DND-41 (cell line): Measurements from ENCODE around the gene NTM.

Experiments
- ATAC-seq: fragments of 200-7000 bp; cut with Tn5 transposase; 3 replicates; pipeline ENCODE4 v1.9.1; 2021; ENCODE audit warnings: low read depth; ENCODE audit not compliant: insufficient read depth
- DNase-seq: peaks from one replicate; pipeline ENCODE4 v3.0.0-alpha.2; 2020
- H2AFZ ChIP-seq: 2 replicates; pipeline ENCODE4 v1.6.0; 2012; ENCODE audit warnings: low read depth, low read length
- H3K27ac ChIP-seq: 2 replicates; pipeline ENCODE4 v1.5.1; 2012; ENCODE audit warnings: low read length, inconsistent platforms
- H3K27me3 ChIP-seq: fragments of 200-600 bp; sonication (generic); 2 replicates; pipeline ENCODE4 v1.6.0; 2012; ENCODE audit warnings: low read length, mild to moderate bottlenecking, inconsistent platforms; ENCODE audit not compliant: insufficient read depth, poor library complexity
- H3K36me3 ChIP-seq: 2 replicates; pipeline ENCODE4 v1.5.1; 2012; ENCODE audit warnings: low read length, inconsistent platforms; ENCODE audit not compliant: insufficient read depth
- H3K4me1 ChIP-seq: 2 replicates; pipeline ENCODE4 v1.5.1; 2012; ENCODE audit warnings: mild to moderate bottlenecking, low read length; ENCODE audit not compliant: insufficient read depth
- H3K4me2 ChIP-seq: 2 replicates; pipeline ENCODE4 v1.6.0; 2012; ENCODE audit warnings: mild to moderate bottlenecking, moderate library complexity, low read length, inconsistent platforms; ENCODE audit not compliant: insufficient read depth
- H3K4me3 ChIP-seq, 2 experiments: fragments of 200-600 bp in 1 of 2; shearing (Covaris generic) in 1 of 2; 2 replicates each; pipeline ENCODE4 v1.5.1; 2012 to 2016; ENCODE audit warnings: inconsistent platforms in 2 of 2, low read length in 2 of 2, mild to moderate bottlenecking in 2 of 2, low read depth in 1 of 2, moderate library complexity in 1 of 2
- H3K79me2 ChIP-seq: 2 replicates; pipeline ENCODE4 v1.6.0; 2012; ENCODE audit warnings: low read length, inconsistent platforms; ENCODE audit not compliant: insufficient read depth
- H3K9ac ChIP-seq: 2 replicates; pipeline ENCODE4 v1.6.0; 2012; ENCODE audit warnings: low read depth, mild to moderate bottlenecking, inconsistent platforms, low read length, moderate library complexity
- H3K9me3 ChIP-seq: 2 replicates; pipeline ENCODE4 v1.5.1; 2012; ENCODE audit warnings: low read length, moderate library complexity, mild to moderate bottlenecking, inconsistent platforms; ENCODE audit not compliant: insufficient read depth, severe bottlenecking
- H4K20me1 ChIP-seq: 2 replicates; pipeline ENCODE4 v1.6.0; 2012; ENCODE audit warnings: low read length; ENCODE audit not compliant: insufficient read depth
- CTCF ChIP-seq: IDR thresholded peaks from 2 replicates; pipeline ENCODE4 v1.5.1; 2012; ENCODE audit warnings: borderline replicate concordance, low read length, moderate library complexity, mild to moderate bottlenecking; ENCODE audit not compliant: poor library complexity, severe bottlenecking; ENCODE audit errors: extremely low read depth
- EZH2 ChIP-seq: IDR thresholded peaks from 3 replicates; pipeline ENCODE4 v1.6.1; 2012; ENCODE audit warnings: borderline replicate concordance, low read depth, mild to moderate bottlenecking, moderate library complexity, low read length, inconsistent platforms; ENCODE audit not compliant: severe bottlenecking

The NTM gene

GRCh38 chr11:131454490-131454889 is 84.1 kb downstream of the NTM start:
- H3K36me3 ChIP-seq: no peaks in the 10 kb centered on the region
- no peaks in the 10 kb centered on the region for H3K79me2 ChIP-seq
- no peak overlapping the region for H3K4me3 ChIP-seq
- DNase-seq (no peak), ATAC-seq (no peak)
- H3K4me1 ChIP-seq: no peaks in the 10 kb centered on the region
- peaks cover 17% of the 10 kb centered on the region for H3K27me3 ChIP-seq
- no peak overlapping the region for H3K4me2 ChIP-seq
- no peak overlapping the region for H3K9ac ChIP-seq
- H4K20me1 ChIP-seq: no peaks in the 10 kb centered on the region
- H3K27ac ChIP-seq: no peak overlapping the region
- H2AFZ ChIP-seq: no peak overlapping the region
- no peaks in the 10 kb centered on the region for H3K9me3 ChIP-seq
- TF ChIP-seq CTCF (no peak), EZH2 (no peak)

GRCh38 chr11:131454989-131455388 is 84.6 kb downstream of the NTM start:
- Histone ChIP-seq H3K27me3 (peaks cover 12% of the 10 kb centered on the region), H3K9me3 (no peaks in the 10 kb centered on the region), H3K79me2 (no peaks in the 10 kb centered on the region), H3K4me2 (no peak overlapping the region), H2AFZ (no peak overlapping the region), H3K9ac (no peak overlapping the region), H3K4me1 (no peaks in the 10 kb centered on the region), H4K20me1 (no peaks in the 10 kb centered on the region), H3K4me3 (no peak overlapping the region), H3K27ac (no peak overlapping the region), H3K36me3 (no peaks in the 10 kb centered on the region)
- DNase-seq (no peak), ATAC-seq (no peak)
- TF ChIP-seq EZH2: no peak
- TF ChIP-seq CTCF: no peak

- Histone ChIP-seq H3K4me2 (no peak overlapping the region), H3K27ac (no peak overlapping the region), H2AFZ (no peak overlapping the region), H3K4me1 (no peaks in the 10 kb centered on the region), H3K27me3 (peaks cover 9% of the 10 kb centered on the region), H3K79me2 (no peaks in the 10 kb centered on the region), H4K20me1 (no peaks in the 10 kb centered on the region), H3K9me3 (no peaks in the 10 kb centered on the region), H3K36me3 (no peaks in the 10 kb centered on the region), H3K9ac (no peak overlapping the region), H3K4me3 (no peak overlapping the region)
- TF ChIP-seq EZH2 (no peak), CTCF (no peak)
- DNase-seq (no peak), ATAC-seq (no peak)
Observed at GRCh38 chr11:131455843-131456704, 85.7 kb downstream of the NTM start.
